ENCODE data around the gene TKFC.
A peak's percentile ranks its signal among the peaks of the same experiment; 100 is the strongest.

Gene TKFC

DNA sequence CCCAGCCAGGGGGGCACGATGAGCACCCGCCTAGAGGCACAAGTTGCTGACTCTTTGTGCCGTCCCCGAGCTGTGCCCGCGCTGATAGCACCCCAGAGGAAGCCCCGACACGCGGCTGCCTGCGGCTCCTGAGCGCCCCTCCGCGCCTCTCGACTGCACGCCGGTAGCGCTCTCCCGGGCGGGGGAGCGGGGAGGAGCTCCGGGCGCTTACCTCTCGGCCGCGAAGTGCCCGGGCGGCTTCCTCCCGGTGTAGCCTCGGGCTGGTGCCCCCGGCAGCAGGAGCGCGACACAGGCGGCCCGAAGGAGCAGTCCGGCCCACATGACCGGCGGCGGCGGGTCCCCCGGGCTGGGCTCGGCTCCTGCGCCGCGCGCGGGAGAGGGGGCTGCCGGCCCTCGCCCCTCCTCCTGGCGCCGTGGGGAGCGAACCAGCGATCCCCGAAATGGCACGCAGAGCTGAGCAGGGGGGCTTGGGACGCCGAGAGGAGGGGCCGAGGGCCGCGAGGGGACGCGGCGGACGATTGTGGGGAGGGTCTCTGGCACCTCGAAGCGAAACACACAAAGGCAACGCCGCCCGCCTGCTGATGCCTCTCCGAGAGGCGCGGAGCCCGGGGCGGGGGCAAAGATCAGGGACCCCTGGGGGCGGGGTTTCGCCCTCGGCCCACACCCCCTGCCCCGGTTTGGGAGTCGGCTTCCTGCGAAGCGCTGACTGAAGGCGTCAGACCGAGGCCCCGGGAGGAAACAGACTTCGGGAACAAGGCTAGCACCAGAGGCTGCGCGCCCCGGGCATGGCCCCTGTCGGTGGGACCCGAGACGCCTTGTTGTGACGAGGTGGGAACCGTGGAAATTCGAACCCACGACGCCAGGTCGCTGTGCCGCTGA lies 38.1 kb upstream of the TKFC start, which contains the start of gene VWCE:
VWCE (minus strand) TSS at position 600 of the 879 bp plus-strand sequence; CDS start at position 321, 279 bp downstream.
- DNase-seq (ENCODE audit: extremely low read depth, low read depth), result no peak
- peak within 1 kb of the TSS; percentile 70 for H3K4me3 ChIP-seq (replicated peaks; ENCODE audit: low read depth, low read length)
- peak; percentile 5 for TF ChIP-seq CTCF (IDR thresholded peaks at IDR 0.05; ENCODE audit: low read depth, low read length, missing control alignments)

DNA sequence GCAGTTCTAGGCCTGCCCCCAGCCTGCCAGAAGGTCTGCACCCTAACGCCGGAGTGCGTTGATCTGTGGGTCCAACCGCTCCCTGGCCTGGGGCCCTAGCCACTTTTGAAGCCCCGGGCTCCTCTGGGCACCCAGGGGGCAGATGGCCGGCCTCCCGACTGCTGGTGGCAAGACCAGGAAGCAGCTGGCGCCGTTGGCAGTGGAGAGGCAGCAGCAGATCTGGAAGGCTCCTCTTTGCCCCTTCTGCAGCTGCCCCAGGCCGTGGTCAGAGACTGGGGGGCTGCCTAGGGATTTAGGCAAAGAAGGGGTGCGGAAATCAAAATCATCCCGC lies 37.5 kb upstream of the TKFC start:
- DNase-seq (ENCODE audit: extremely low read depth, low read depth), result no peak
- peak overlapping the region; percentile 70 for H3K4me3 ChIP-seq (replicated peaks; ENCODE audit: low read depth, low read length)
- TF ChIP-seq CTCF (IDR thresholded peaks at IDR 0.05; ENCODE audit: low read depth, low read length, missing control alignments), result no peak

- TF ChIP-seq CTCF (IDR thresholded peaks at IDR 0.05; ENCODE audit: low read depth, low read length, missing control alignments), result no peak
- H3K4me3 ChIP-seq (replicated peaks; ENCODE audit: low read depth, low read length), result no peak overlapping the region
- no peak for DNase-seq (ENCODE audit: extremely low read depth, low read depth)
Observed at GRCh38 chr11:61297341-61297740, 35.7 kb upstream of the TKFC start.

DNA sequence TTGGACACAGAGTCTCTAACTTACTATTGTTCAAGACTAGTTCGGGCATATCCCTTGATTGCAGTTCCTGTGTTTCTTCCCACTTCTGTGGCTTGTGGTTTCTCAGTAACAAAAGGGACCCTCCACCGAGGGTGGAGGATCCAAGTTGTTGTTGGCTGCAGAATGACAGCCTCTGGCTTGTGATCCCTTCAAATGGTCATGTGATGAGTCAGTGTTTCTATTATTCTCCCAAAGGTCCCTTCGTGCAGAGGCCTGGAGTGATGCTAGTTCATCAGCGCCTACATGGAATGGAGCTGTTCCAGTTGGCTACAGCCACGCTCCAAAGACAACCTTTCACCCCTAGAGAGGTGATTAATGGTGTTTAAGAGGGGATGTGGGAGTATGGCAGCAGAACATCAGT lies 35.3 kb upstream of the TKFC start:
- no peak overlapping the region for H3K4me3 ChIP-seq (replicated peaks; ENCODE audit: low read depth, low read length)
- TF ChIP-seq CTCF (IDR thresholded peaks at IDR 0.05; ENCODE audit: low read depth, low read length, missing control alignments), result no peak
- peak; percentile 87 for DNase-seq (ENCODE audit: extremely low read depth, low read depth)

- no peak for TF ChIP-seq CTCF (IDR thresholded peaks at IDR 0.05; ENCODE audit: low read depth, low read length, missing control alignments)
- no peak overlapping the region for H3K4me3 ChIP-seq (replicated peaks; ENCODE audit: low read depth, low read length)
- no peak for DNase-seq (ENCODE audit: extremely low read depth, low read depth)
Observed at GRCh38 chr11:61298663-61299244, 34.3 kb upstream of the TKFC start.

- no peak overlapping the region for H3K4me3 ChIP-seq (replicated peaks; ENCODE audit: low read depth, low read length)
- DNase-seq (ENCODE audit: extremely low read depth, low read depth), result no peak
- no peak for TF ChIP-seq CTCF (IDR thresholded peaks at IDR 0.05; ENCODE audit: low read depth, low read length, missing control alignments)
Observed at GRCh38 chr11:61302550-61302949, 30.5 kb upstream of the TKFC start.

Measured in HFF-Myc (cell line).